GM18519 (cell line): ENCODE data around the gene SYNGR3.
A peak's percentile ranks its signal among the peaks of the same experiment; 100 is the strongest.
"Not testable (repeated sequence)": the region's sequence is repeated elsewhere in the genome, so short reads cannot be mapped to it uniquely, and the experiment has no call there.

ENCODE experiments used
- ATAC-seq: cut with Tn5 transposase; IDR thresholded peaks from one replicate; pipeline ENCODE4 v1.9.1; 2021; ENCODE audit warnings: mild to moderate bottlenecking, moderate library complexity; ENCODE audit not compliant: unreplicated experiment, low FRiP score

Gene SYNGR3

DNA sequence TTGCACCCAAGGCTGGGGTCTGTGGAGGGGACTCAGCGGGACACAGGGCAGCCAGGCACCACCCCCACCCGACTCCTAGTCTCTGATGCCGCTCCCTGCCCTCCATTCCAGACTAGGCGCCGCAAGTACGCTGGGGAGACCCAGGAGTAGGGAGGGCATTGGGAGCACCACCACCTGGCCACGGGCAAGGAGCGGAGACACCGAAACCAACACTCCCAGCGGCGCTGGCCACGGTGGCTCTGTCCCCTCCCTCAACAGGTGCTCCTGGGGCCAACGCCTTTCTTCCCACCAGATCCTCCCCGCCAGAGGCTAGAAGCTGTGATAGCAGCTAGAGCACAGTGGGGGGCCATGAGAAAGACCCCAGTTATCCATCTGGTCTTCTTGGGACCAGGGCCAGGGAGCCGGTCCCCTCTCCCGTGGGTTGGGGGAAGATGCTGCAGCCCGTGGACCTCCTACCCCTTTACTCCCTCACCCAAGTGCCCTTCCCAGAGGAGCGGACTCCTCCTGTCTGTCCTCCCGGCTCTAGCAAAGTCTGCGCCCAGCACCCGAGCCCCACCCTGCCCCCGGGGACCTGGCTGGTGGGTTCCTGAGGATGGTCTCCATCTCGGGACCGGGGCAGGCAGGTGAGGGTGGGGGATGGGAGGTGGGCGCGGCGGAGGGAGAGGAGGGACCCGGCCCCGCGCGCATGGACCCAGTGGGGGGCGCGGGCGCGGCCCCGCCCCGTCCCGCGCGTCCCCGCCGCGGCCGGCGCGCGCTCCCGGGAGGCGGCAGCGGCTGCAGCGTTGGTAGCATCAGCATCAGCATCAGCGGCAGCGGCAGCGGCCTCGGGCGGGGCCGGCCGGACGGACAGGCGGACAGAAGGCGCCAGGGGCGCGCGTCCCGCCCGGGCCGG, at the start of gene SYNGR3:
TSS of gene SYNGR3 (plus strand) at position 762 of the 892 bp plus-strand sequence. CDS start 133 bp downstream, outside the sequence.
- no peak for ATAC-seq

- ATAC-seq = no peak
Measured at GRCh38 chr16:1940273-1941161, 49.3 kb upstream of the SYNGR3 start.

GRCh38 chr16:1941162-1942046, 48.4 kb upstream of the SYNGR3 start:
- no peak for ATAC-seq

- ATAC-seq = no peak
Measured at GRCh38 chr16:1942047-1942809, 47.5 kb upstream of the SYNGR3 start.

DNA sequence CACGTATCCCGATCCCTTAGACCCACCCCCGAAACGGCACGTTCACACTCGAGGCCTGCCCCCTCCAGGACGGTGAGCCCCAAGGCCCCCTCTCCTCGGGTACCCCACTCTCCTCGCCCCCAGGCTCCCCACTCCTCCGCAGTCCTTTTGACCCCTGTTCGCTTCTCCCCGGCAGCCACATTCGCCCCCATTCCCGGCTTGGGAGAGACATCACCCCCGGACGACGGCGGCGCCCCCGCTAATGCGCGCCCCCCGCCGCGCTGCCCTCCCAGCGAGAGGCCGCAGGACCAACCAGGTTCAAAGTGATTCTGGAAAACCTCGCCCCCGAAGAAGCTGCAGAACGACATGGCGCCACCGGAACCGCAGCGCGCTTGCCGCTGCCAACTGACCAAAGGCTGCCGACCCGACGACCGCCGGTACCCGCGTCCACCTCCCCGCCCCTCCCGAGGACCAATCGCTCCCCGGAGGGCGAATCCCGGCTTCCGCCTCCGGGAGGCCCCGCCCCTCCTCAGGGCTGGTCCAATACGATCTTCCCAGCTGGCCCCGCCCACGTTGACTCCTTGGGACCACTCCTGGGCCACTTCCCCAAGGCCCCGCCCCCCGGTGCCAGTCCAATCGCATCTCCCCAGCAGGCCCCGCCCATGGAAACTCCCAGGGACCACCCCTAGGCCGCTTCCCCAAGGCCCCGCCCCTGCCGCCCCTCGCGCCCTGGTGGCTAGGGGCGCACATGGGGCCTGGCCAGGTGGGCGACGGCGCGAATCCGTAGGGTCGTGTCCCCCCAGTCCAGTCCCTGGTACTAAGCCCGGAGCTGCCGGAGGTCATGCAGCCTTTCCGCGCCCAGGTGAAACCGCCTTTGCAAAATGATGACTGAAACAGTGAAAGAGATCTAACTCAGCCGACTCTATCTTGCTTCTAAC, 46.7 kb upstream of the SYNGR3 start, which contains the start of gene MSRB1:
TSS of gene MSRB1 (minus strand) at position 390 of the 917 bp plus-strand sequence. CDS start at position 347, 43 bp downstream.
- ATAC-seq = peak; percentile 85

DNA sequence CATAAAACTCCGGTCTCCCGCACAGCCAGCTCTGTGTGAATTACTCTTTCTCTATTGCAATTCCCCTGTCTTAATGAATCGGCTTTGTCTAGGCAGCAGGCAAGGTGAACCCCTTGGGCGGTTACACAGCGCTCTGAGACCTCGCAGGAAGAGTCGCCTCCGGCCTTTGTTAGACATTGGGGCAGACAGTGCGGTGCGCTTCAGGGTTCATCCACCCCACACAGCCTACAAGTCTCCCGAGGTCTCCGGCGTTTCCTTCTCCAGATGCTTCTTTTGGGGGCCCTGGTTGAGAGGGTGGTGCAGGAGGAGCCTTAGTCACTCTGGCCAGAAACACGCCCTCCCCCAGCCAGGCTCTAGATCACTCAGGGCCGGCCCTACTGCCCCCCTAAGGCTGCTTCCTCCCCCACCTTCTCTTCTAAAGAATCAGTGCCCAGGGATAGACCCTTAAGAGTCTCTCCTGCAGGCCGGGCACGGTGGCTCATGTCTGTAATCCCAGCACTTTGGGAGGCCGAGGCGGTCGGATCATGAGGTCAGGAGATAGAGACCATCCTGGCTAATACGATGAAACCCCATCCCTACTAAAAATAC, 45.1 kb upstream of the SYNGR3 start:
- ATAC-seq = no peak

DNA sequence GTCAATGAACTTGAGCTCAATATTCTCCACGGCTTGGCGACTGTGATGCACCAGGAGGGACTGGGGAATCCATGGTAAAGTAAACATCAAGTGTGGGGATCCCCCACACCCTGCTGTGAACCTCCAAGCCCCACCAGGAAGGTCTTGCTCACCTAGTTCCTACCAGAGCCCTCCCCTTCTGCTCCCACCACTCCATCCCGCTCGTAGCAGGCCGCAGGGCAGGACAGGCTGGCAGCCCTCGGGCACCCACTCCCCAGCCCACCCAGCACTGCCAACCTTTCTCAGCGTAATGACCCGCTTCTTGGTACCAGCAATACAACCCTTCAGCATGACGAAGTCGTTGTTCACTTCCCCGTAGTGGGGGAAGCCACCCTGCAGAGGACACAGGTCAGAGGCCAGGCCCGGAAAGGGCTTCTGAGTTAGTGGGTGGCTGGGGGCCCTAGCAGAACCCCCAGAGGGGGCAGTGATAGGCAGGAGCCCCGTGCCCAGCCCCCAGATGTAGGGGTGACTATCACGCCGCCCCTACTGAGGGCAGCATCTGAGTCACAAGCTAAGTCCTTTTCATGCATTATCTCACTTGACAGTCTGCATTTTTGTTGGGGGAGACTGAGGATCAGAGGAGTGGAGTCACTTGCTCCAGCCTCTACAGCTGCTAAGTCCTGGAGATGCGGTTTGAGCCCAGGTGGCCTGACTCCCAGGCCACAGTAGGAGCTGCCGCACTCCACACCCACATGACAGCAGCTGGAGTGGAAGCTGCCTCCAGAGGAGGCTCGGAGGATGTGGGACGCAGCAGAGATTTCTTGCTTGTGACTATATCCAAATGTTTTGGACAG, 44.0 kb upstream of the SYNGR3 start:
- ATAC-seq = no peak

GRCh38 chr16:1946495-1947368, 43.0 kb upstream of the SYNGR3 start:
- ATAC-seq = no peak

DNA sequence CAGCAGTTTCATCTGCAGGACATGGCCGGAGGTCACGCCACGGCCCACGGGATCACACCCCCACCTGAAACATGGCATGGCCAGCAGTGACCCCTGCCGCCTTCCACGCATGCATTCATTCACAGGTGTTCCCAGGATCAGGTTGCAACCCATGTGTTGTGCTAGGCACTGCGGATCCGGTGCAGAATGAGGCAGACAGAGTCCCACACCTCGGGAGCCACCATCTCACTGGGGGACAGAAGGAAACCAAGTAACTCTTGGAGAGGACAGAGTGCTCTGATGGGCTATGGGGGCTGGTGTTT, 42.5 kb upstream of the SYNGR3 start:
- ATAC-seq = no peak

- no peak for ATAC-seq
Measured at GRCh38 chr16:1949507-1949906, 40.3 kb upstream of the SYNGR3 start.

GRCh38 chr16:1950047-1950446, 39.7 kb upstream of the SYNGR3 start:
- no peak for ATAC-seq

- ATAC-seq = no peak
Measured at GRCh38 chr16:1950559-1950958, 39.2 kb upstream of the SYNGR3 start.

DNA sequence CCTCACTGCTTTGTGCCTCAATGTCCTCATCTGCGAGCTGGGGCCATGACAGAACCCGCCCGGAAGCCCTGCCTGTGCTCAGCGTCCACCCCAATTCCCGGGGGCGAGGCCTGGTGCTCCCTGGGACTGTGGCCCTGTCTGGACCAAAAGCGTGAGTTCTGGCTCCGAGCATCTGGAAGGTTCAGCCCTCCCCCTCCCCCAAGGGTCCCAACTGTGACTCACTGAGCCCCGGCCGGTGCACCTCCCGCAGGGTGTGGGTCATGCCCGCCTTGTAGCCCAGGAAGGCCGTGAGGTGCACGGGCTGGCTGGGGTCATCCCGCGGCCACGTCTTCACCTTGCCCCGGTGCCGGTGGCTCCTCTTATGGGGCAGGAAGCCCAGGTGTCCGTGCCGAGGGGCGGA, 36.0 kb upstream of the SYNGR3 start:
- no peak for ATAC-seq

GRCh38 chr16:1957434-1958142, 32.2 kb upstream of the SYNGR3 start:
- ATAC-seq = not testable (repeated sequence)

GRCh38 chr16:1958143-1958491, 31.7 kb upstream of the SYNGR3 start:
- ATAC-seq = not testable (repeated sequence)

DNA sequence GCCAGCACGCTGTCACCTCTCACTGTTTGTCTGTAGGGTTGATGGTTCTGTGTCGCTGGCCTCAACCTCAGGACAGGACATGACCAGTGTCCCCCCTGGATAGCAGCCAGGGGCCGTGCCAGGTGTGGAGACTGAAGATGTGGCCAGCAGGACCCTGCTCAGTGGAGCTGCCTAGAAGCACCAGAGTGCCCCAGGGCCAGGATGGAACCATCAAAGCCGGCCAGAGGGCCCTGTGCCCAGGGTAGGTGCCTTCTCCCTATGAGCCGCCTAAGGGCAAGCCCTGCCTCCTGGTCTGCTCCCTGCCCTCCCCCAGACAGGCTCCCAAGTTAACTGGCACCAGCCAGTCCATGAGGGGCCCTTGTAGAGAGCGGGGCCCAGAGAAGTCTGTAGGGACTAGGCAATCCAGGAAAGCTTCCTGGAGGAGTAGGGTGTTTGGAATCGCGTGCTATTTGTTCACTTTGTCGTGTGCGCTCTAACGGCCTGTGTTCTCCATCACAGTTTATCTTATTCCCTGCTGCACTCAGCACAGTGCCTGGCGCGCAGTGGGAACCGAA, 31.0 kb upstream of the SYNGR3 start:
- ATAC-seq = no peak
